HL-60/S4 treated with retinoic acid at 250 ng/mL for 4 days and 3 days (cell line): ENCODE measurements around the gene SNRPD2.

Source experiments
- in situ Hi-C: fragments of 300-500 bp; cut with MboI; formaldehyde crosslinking; loops from 2 replicates; pipeline ENCODE4 v1.7.0; 2022; ENCODE audit warnings: low sequenced_read_pairs

The SNRPD2 gene

GRCh38 chr19:45660636-45661035 is 31.1 kb downstream of the SNRPD2 start:
- in situ Hi-C loops: no loop called here

DNA sequence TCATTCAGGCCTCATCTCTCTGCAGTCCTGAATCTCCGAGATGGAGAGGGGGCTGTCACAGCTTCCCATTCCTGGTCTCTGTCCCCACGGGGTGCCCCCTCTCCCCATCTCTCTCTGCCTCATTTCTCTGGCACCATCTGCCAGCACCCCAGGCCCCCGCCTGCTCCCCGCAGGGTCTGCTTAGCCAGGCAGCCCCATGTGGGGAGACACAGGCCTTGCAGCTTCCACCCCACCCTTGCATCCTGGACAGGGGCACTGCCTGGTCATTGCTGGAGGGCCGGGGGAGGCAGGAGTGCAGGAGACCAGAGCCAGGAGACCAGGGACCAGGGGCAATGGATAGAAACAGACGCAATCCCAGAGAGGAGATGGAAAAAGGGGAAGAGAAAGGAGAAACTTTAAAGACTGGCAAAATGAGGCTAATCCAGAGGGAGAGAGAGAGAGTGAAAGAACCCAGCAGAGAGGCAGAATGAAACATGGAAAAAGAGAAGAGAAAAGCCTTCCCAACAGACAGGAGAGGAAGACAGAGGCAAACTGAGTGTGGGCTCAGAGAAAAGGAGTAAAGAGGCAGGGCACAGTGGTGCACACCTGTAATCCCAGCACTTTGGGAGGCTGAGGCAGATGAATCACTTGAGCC is 32.5 kb downstream of the SNRPD2 start:
- in situ Hi-C loops: no loop called here

- in situ Hi-C loops: no loop called here
Observed at GRCh38 chr19:45657520-45658167, 34.1 kb downstream of the SNRPD2 start.

DNA sequence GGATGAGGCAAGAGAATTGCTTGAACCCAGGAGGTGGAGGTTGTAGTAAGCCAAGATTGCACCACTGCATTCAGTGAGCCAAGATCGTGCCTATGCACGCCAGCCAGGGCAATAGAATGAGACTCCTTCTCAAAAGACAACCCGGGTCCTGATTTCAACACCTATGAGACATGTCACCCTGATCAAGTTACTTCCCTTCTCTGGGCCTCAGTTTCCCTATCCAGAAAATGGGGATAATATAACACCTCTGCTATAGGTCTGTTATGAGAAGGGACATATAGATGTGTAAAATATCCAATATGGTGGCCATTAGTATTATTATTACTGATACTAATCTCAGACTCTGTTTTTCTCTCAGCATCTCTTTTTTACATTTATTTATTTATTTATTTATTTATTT is 36.7 kb downstream of the SNRPD2 start:
- in situ Hi-C loops: no loop called here

- in situ Hi-C loops: no loop called here
Observed at GRCh38 chr19:45653634-45654033, 38.1 kb downstream of the SNRPD2 start.

DNA sequence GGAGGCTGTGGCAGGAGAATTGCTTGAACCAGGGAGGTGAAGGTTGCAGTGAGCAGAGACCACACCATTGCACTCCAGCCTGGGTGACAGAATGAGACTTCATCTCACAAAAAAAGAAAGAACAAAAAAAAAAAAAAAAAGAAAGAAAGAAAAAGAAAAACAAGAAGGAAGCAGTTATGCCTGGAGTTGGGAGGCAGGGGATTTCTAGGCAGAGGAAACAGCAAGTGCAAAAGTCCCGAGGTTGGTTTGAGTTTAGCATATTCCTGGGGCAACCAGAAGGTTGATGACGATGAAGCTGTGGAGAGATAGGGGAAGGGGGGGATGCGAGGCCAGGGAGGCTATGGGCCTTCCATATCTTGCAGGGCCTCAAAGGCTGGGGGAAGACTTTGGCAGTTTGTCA is 41.0 kb downstream of the SNRPD2 start:
- in situ Hi-C loops: no loop called here

DNA sequence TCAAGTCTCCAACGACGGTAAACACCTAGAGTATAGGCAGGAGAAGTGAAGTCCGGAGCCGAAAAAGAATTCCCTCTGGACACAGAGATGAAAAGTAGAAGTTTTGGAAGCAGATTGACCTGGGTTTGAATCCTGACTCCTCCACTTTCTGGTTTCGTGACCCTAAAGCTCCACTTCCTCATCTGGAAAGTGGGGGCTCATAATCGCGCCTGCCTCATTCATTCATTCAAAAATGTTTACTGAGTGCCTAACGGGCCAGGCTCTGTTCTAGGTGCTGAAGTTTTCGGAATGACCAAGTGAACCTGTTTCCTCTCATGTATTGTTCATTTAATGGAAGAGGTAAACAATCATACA is 45.4 kb downstream of the SNRPD2 start:
- in situ Hi-C loops: no loop called here

DNA sequence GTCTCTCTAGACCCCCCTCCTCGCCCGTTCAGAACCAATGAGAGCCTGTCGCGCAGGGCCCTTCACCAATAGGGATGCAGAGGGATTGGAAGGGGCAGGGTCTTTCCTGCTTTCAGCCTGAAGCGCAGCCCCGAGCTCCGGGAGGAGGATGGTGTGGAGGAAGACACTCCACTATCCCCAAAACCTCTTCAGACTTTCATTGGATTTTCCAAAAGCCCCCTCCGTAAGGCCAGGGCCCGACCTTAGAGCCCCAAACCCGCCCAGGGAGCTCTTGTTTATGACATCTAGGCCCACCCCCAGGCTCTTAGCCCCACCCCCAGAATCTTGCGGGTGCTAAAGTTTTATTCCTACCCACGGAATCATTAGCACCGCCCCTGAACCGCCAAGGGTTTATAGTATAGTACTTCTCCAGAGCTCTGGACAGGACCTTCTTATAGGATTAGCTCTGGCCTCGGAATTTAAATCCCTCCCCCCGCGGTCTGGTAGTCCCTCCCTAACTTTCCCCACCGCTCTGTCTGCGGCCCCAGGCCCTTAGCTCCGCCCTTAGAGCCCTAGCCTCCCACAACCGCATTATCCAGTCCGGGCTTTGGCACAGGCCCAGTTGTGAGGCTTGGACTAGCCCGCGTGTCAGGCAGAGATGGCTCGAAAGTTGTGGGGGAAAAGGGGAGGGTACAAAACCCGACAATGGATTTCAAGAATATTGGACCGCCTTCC is 46.0 kb downstream of the SNRPD2 start:
- in situ Hi-C loops: no loop called here

GRCh38 chr19:45645068-45645630 is 46.6 kb downstream of the SNRPD2 start:
- in situ Hi-C loops: no loop called here

- in situ Hi-C loops: no loop called here
Observed at GRCh38 chr19:45643927-45644771, 47.6 kb downstream of the SNRPD2 start.

DNA sequence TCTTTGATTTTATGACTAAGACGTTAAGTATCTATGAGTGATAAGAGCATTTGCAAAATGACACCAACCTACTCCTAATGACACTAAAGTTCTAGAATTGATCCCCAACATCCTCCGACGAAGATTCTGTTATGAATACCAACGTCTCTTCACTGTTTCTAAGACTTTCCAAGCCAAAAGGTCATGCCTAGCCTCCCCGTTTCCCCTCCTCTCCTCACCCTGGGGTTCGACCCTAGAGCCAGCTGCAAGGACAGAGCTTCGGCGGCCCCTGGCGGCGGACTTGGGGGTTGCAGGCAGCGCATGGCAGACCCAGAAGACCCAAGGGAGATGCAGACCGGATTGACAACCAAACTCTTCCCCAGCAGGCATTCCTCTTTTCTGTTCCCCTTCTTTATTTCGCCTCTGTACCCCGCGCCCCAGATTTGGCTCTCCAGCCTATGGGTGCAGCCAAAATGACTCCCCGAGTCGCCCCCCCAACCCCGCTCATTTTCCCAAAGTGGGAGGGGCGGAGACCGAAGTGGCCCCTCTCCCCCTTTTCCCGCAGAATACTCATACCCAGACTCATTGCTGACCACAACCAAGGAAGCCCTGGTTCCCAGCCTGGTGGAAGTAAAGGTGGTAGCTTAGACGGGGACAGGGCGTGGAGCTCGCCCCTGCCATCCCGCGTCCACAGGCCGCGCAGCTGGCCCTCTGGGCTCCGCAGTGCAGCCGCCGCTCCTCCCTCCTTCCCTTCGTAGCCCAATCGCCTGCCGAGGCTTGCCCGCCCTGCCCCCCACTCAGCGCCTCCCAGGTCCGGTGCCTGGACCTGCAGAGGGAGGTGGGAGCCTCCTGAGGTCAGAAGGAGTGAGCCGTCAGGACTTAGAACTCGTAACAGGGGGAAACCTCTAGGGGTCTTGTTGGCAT is 48.5 kb downstream of the SNRPD2 start:
- in situ Hi-C loops: no loop called here

- in situ Hi-C loops: no loop called here
Observed at GRCh38 chr19:45641274-45642105, 50.3 kb downstream of the SNRPD2 start.

GRCh38 chr19:45640849-45641273 is 50.9 kb downstream of the SNRPD2 start:
- in situ Hi-C loops: no loop called here

- in situ Hi-C loops: no loop called here
Observed at GRCh38 chr19:45638930-45639729, 52.6 kb downstream of the SNRPD2 start, which contains the start of gene EML2. EML2 (minus strand) TSS chr19:45639397; CDS start chr19:45639376, 21 bp downstream.

DNA sequence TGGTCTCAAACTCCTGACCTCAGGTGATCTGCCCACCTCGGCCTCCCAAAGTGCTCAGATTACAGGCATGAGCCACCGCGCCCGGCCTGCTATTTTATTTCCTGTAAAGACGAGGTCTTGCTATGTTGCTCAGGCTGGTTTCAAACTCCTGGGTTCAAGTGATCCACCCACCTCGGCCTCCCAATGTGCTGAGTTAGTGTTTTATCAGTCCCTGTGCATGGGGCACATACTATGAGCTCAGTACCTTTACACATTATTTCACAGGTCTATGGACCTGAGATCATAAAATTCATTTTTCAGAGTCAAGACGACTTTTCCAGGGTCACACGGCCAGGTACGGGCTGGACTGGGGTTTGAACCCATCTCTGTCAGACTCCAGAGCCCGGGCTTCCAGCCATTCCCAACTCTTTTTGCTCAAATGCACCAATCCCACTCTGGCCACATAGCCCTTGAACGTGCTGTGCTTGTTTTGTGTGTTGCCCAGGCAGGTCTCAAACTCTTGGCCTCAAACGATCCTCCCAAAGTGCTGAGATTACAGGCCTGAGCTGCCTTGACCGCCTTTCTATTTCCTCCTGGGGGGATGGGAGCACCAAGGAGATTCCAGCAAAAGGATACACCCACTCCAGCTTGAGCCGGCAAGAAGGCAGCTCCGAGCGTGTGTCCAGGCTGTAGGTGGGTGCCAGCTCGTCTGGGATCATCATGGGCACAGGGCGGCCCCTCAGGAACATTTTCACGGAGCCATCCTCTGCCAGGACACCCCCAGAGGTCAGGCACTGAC is 53.7 kb downstream of the SNRPD2 start:
- in situ Hi-C loops: no loop called here
